Stimulated activated CD8-positive, alpha-beta memory T cell treated with anti-CD3 and anti-CD28 coated beads, Interleukin-15, amount 100 ng/mL, for 24 hours (primary cell): ENCODE results near the gene PIBF1.
"Not testable (repeated sequence)": the region's sequence is repeated elsewhere in the genome, so short reads cannot be mapped to it uniquely, and the experiment has no call there.

Experiments used
- DNase-seq: peaks from one replicate; pipeline ENCODE4 v3.0.0-alpha.2; 2020; ENCODE audit warnings: low read depth

PIBF1 gene

GRCh38 chr13:72920097-72920496 is 138.2 kb downstream of the PIBF1 start:
- no peak for DNase-seq

- no peak for DNase-seq
Observed at GRCh38 chr13:72931311-72931710, 149.4 kb downstream of the PIBF1 start.

GRCh38 chr13:72932250-72932649 is 150.3 kb downstream of the PIBF1 start:
- DNase-seq, result no peak

GRCh38 chr13:72946267-72946666 is 164.3 kb downstream of the PIBF1 start:
- not testable (repeated sequence) for DNase-seq

- DNase-seq, result no peak
Observed at GRCh38 chr13:72952529-72953141, 170.7 kb downstream of the PIBF1 start.

- no peak for DNase-seq
Observed at GRCh38 chr13:72953391-72953965, 171.5 kb downstream of the PIBF1 start.

- DNase-seq, result no peak
Observed at GRCh38 chr13:72959643-72960042, 177.7 kb downstream of the PIBF1 start.

- no peak for DNase-seq
Observed at GRCh38 chr13:72960114-72960513, 178.2 kb downstream of the PIBF1 start.

GRCh38 chr13:72960541-72960940 is 178.6 kb downstream of the PIBF1 start:
- no peak for DNase-seq

GRCh38 chr13:72963762-72964161 is 181.8 kb downstream of the PIBF1 start:
- DNase-seq, result no peak

- no peak for DNase-seq
Observed at GRCh38 chr13:72970301-72970880, 188.5 kb downstream of the PIBF1 start.

GRCh38 chr13:72970956-72971355 is 189.0 kb downstream of the PIBF1 start:
- DNase-seq, result no peak

- no peak for DNase-seq
Observed at GRCh38 chr13:72973234-72973633, 191.3 kb downstream of the PIBF1 start.

- no peak for DNase-seq
Observed at GRCh38 chr13:72983085-72983768, 201.3 kb downstream of the PIBF1 start.

- no peak for DNase-seq
Observed at GRCh38 chr13:72985610-72986009, 203.7 kb downstream of the PIBF1 start.

GRCh38 chr13:72986197-72986596 is 204.3 kb downstream of the PIBF1 start:
- DNase-seq, result no peak

GRCh38 chr13:72990953-72991352 is 209.0 kb downstream of the PIBF1 start:
- no peak for DNase-seq

GRCh38 chr13:72998012-72998411 is 216.1 kb downstream of the PIBF1 start:
- no peak for DNase-seq

GRCh38 chr13:73000027-73000674 is 218.2 kb downstream of the PIBF1 start:
- no peak for DNase-seq

GRCh38 chr13:73001971-73002370 is 220.0 kb downstream of the PIBF1 start:
- no peak for DNase-seq

GRCh38 chr13:73011751-73012150 is 229.8 kb downstream of the PIBF1 start:
- no peak for DNase-seq

- DNase-seq, result no peak
Observed at GRCh38 chr13:73015805-73016204, 233.9 kb downstream of the PIBF1 start.

- DNase-seq, result no peak
Observed at GRCh38 chr13:73018336-73018735, 236.4 kb downstream of the PIBF1 start.
